Prostate gland (tissue), 2 donors: ENCODE data around the gene ADD2.

ENCODE experiments used
- POLR2A ChIP-seq: fragments of 450-650 bp; IDR thresholded peaks from one replicate; pipeline ENCODE4 v1.6.1; 2016; ENCODE audit warnings: antibody characterized with exemption, mild to moderate bottlenecking
- POLR2AphosphoS5 ChIP-seq: sonication (generic); formaldehyde crosslinking; IDR thresholded peaks from one replicate; pipeline ENCODE4 v1.6.1; 2017; ENCODE audit warnings: antibody characterized with exemption
- TF ChIP-seq, protein P1 (sequence below), 4 experiments: fragments of 200-600 bp in 2 of 4; fragments of 450-650 bp in 2 of 4; sonication (generic) in 2 of 4; IDR thresholded peaks; 1 replicate in 3 of 4; 2 replicates in 1 of 4; pipeline ENCODE4 v1.5.1; 2016 to 2019; ENCODE audit warnings: antibody characterized with exemption in 4 of 4, mild to moderate bottlenecking in 2 of 4, moderate library complexity in 2 of 4

DNA sequence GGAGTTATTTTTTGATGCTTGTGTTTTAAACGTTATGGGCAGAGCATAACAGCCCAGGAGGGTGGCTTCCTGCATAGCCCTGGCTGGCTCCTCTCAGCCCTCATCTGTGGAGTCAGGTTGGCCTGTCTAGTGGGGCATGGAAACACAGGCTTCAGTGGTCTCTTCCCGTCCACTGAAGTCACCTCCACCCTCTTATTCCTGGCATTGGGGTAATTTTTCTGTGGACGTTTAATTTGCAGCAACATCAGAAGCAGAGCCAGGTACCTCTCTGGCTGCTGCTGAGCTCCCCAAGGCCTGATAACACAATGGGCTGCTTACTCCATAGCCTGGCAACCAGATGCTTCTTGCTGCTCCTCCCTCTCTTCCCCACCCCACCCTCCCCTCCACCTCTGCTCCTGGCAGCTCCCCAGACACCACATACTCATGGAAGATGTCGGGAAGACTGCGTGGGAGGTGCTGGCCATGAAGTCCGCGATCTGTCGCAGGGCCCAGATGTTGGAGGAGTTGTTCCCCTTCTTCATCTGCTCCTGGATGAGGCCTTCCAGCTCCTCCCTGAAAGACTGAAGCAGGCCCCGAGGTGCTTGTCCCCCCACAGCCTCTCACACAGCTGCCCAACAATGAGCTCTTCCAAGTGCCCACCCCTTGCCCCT, 64.0 kb downstream of the ADD2 start:
- TF ChIP-seq, protein P1, sequence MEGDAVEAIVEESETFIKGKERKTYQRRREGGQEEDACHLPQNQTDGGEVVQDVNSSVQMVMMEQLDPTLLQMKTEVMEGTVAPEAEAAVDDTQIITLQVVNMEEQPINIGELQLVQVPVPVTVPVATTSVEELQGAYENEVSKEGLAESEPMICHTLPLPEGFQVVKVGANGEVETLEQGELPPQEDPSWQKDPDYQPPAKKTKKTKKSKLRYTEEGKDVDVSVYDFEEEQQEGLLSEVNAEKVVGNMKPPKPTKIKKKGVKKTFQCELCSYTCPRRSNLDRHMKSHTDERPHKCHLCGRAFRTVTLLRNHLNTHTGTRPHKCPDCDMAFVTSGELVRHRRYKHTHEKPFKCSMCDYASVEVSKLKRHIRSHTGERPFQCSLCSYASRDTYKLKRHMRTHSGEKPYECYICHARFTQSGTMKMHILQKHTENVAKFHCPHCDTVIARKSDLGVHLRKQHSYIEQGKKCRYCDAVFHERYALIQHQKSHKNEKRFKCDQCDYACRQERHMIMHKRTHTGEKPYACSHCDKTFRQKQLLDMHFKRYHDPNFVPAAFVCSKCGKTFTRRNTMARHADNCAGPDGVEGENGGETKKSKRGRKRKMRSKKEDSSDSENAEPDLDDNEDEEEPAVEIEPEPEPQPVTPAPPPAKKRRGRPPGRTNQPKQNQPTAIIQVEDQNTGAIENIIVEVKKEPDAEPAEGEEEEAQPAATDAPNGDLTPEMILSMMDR (IDR thresholded peaks at IDR 0.05): no peak
- TF ChIP-seq POLR2A (no peak), POLR2AphosphoS5 (no peak)
